HG03196 (cell line): ENCODE data around the gene DUS1L.

ENCODE experiments used
- ATAC-seq: cut with Tn5 transposase; IDR thresholded peaks from one replicate; pipeline ENCODE4 v1.9.1; 2021; ENCODE audit not compliant: unreplicated experiment

The DUS1L gene

GRCh38 chr17:82029391-82029790, 36.2 kb downstream of the DUS1L start:
- ATAC-seq, result no peak

DNA sequence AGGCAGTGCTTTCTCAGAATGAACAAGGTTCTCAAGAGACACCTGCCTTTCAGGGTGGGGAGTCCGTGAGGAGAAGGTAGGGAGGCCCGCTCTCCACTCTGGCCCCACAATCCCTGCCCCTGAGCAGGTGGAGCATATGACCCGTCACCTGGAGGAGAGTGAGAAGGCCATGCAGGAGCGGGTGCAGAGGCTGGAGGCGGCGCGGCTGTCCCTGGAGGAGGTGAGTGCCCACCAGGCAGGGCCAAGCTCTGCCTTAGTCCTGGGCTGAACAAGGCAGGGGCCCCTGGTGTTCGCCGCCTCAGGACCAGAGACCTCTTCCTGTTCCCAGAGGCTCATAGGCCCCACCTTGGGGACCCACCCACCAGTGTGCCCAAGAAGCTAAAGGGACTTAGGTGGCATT, 36.6 kb downstream of the DUS1L start:
- ATAC-seq, result no peak

GRCh38 chr17:82028246-82028645, 37.4 kb downstream of the DUS1L start:
- no peak for ATAC-seq

DNA sequence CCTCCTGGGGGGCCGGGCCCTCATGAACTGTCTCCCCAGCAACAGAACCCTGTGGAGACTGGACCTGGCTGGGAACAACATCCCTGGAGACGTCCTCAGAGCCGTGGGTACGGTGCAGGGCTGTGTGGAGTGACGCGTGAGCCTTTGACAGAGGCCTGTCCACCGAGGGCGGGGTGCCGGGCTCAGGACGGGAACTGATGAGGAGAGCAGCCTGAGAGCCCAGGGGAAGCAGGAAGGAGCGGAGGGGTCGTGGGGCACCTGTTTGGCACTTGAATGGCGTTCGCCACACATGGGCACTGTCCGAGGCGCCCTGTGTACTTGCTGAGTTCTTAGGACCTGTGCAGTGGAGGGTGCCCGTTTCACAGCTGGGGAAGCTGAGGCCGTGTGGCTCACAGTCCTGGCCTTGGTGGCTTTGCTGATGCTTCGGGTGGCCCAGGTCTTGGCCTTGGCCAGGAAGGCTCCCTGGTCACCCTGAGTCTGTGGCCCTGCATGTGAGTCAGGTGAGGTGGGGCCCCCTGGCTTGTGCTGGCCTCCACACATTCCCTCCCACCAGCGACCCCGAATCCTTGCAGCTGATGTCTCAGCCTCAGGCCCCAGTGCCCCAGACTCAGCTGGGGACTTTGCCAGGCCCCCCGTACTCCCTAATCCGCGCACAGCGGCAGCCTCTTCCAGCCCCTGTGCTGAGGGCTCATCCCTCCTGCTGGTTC, 40.0 kb downstream of the DUS1L start:
- no peak for ATAC-seq

DNA sequence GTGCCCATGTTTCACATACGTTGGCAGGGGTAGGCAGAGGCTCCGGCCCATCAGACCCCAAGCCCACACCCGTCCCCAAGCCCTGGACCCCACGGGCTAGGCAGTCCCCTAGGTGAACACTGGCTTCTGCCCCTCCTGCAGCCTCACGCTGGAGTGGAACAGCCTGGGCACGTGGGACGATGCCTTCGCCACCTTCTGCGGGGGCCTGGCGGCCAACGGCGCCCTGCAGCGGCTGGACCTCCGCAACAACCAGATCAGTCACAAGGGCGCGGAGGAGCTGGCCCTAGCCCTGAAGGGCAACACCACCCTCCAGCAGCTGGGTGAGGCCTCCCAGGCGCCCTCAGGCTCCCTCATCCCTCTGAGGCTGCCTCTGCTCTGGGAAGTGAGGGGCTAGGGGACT, 40.7 kb downstream of the DUS1L start:
- no peak for ATAC-seq

DNA sequence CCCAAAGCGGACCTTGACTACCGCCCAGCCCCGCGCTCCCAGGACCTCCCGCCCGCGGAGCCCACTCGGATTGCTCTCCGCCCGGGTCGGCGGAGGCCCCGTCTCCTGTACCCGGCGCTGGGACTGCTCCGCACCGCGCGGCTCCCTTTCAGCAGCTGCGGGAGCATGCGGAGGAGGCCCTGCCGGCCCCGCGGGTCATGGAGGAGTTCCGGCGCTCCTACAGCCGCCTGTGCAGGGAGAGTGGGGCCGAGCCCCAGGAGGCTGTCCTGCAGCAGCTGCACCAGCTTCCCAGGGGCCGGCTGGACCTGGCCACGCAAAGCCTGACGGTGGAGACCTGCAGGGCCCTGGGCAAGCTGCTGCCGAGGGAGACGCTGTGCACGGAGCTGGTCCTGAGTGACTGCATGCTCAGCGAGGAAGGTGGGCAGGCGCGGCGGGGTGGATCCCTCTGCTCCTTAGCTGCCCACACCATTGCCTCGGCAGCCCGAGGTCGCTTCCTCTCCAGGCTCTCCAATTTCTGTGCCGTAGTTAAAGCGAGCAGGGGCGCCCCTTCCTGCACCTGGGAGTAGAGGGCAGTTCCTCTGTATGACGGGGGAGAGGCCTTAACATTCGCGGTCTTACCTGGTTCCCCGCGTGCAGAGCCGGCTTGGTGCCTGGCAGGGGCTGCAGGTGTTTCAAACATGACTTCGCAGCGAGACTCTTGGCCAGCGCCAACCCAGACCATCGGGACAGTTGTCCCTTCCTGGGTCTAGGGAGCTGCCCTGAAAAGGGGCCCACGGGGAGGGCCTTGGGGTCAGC, 42.0 kb downstream of the DUS1L start:
- ATAC-seq, result peak; percentile 0

GRCh38 chr17:82022981-82023446, 42.6 kb downstream of the DUS1L start, which contains the start of gene LRRC45:
Gene LRRC45 (plus strand): TSS chr17:82023305. CDS start chr17:82023644, 339 bp downstream.
- peak; percentile 77 for ATAC-seq

- peak; percentile 10 for ATAC-seq
Measured at GRCh38 chr17:82022310-82022980, 43.2 kb downstream of the DUS1L start, which contains the start of gene CENPX. Gene CENPX (minus strand): TSS chr17:82022878. CDS start chr17:82022861, 17 bp downstream.

GRCh38 chr17:82021900-82022309, 43.7 kb downstream of the DUS1L start:
- ATAC-seq, result no peak

GRCh38 chr17:82021107-82021899, 44.3 kb downstream of the DUS1L start:
- ATAC-seq, result no peak

DNA sequence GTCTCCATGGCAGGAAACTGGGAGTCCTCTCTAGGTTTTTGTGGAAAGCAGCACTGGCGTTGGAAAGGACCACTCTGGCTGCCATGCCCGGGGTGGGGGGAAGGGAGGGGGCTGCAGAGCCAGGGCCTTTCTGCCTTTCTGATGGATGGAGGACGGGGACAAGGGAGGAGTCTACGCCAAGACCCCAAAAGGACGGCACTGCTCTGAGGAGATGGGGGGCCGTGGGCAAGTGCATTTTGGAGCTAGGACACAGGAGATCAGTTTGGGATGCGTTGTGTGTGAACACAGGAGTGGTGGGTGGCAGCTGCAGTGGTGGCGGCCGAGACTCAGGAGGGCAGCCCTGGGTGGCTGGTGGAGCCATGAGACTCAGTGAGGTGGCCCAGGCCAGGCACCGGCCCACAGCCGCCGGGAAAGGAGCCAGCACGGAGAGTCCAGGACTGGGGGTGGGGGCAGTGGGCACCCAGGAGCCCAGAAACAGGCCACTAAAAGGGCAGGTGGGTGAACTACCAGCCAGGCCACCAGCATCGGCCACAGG, 45.0 kb downstream of the DUS1L start:
- no peak for ATAC-seq

GRCh38 chr17:82019690-82020571, 45.7 kb downstream of the DUS1L start:
- no peak for ATAC-seq

DNA sequence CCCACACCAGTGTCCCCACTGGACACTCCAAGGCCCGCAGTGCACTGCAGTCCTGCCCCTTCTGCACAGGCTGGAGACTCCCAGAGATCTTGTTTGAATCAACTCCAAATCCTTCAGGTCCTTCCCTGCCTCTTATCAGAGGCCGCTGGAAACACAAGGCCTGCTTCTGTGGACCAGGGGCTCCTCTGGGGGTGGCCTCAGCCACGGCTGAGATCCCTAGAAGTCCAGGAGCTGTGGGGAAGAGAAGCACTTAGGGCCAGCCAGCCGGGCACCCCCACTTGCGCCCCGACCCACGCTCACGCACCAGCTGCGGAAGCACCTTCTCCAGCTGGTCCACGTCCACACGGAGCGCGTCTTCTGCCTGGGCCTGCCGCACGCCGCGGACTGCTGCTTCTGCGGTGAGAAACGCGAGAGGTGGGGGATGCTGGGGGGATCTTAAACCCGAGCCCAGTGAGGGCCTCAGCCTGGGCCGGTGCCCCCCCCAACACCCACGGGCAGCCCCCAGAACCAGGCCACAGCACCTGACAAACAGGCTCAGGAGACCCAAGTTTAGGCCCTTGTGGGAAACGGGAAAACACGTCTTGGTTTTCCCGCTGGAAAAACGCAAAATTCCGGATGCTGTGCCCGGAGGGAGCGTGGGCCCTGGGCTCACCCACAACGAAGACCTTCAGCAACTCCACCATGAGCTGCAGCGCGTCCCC, 46.5 kb downstream of the DUS1L start:
- ATAC-seq, result no peak

GRCh38 chr17:82018152-82018988, 47.2 kb downstream of the DUS1L start:
- no peak for ATAC-seq

- ATAC-seq, result no peak
Measured at GRCh38 chr17:82017612-82018151, 47.9 kb downstream of the DUS1L start.

DNA sequence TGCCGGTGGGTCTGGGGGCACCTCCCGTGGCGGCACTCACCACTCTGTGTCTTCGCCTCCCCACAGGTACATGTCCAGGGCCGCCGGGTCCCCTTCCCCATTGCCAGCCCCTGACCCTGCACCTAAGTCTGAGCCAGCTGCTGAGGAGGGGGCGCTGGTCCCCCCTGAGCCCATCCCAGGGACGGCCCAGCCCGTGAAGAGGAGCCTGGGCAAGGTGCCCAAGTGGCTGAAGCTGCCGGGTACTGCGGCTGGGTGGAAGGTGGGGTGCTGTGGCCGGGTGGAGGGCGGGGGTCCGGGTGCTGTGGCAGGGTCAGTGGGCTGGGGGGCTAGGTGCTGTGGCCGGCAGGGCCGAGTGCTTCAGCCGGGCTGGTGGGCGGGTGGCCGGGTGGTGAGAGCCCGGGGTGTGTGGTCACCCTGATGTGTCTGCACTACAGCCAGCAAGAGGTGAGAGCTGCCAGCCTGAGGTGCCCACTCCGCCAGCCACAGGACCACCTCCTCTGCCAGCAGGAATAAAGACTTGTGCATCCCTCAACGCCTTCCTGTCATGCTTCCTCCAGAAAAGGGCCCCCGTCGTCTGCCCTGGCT, 48.6 kb downstream of the DUS1L start:
- no peak for ATAC-seq
